A549 (cell line): ENCODE data around the gene EXOC4.

ENCODE experiments used
- CTCF ChIP-seq: fragments of >200 bp; sonication (Bioruptor Twin); formaldehyde crosslinking; IDR thresholded peaks from 3 replicates; pipeline ENCODE4 v1.5.1; 2016
- EHMT2 ChIP-seq: fragments of 200-600 bp; sonication (generic); IDR thresholded peaks from 2 replicates; pipeline ENCODE4 v1.6.1; 2016; ENCODE audit warnings: antibody characterized with exemption, low read depth, mild to moderate bottlenecking, moderate library complexity
- EP300 ChIP-seq, 2 experiments: fragments of >200 bp; sonication (Bioruptor Twin); formaldehyde crosslinking; IDR thresholded peaks; 2 replicates in 1 of 2; 3 replicates in 1 of 2; pipeline ENCODE4 v1.6.1; 2016 to 2017
- HOXB5 ChIP-seq: fragments of 250-450 bp; sonication (Bioruptor Pico); IDR thresholded peaks from 2 replicates; pipeline ENCODE4 v1.5.0; 2020; ENCODE audit warnings: mild to moderate bottlenecking, moderate library complexity
- MAX ChIP-seq: IDR thresholded peaks from 2 replicates; pipeline ENCODE4 v1.6.1; 2012
- MAZ ChIP-seq: fragments of 150-350 bp; IDR thresholded peaks from 2 replicates; pipeline ENCODE4 v1.6.1; 2014; ENCODE audit warnings: antibody characterized with exemption, low read depth, low read length, borderline replicate concordance
- PHF8 ChIP-seq: fragments of 200-600 bp; sonication (generic); IDR thresholded peaks from 2 replicates; pipeline ENCODE4 v1.6.1; 2016; ENCODE audit warnings: low read depth, mild to moderate bottlenecking, antibody characterized with exemption, moderate library complexity, borderline replicate concordance
- POLR2A ChIP-seq: IDR thresholded peaks from 2 replicates; pipeline ENCODE4 v1.6.1; 2012; ENCODE audit warnings: mild to moderate bottlenecking, low read length
- RAD21 ChIP-seq, 2 experiments: fragments of >200 bp in 1 of 2; sonication (Bioruptor Twin) in 1 of 2; formaldehyde crosslinking in 1 of 2; IDR thresholded peaks in 1 of 2; conservative IDR thresholded peaks in 1 of 2; 2 replicates in 1 of 2; 3 replicates in 1 of 2; pipeline ENCODE4 v1.6.1; 2012 to 2018; ENCODE audit warnings: inconsistent platforms in 1 of 2

- no peak for TF ChIP-seq MAZ
- TF ChIP-seq MAX: no peak
- no peak for TF ChIP-seq HOXB5
- TF ChIP-seq PHF8: no peak
- TF ChIP-seq RAD21 (conservative IDR thresholded peaks at IDR 0.05 in 1 of 2, IDR thresholded peaks at IDR 0.05 in 1 of 2): 0 out of 5 replicates have a peak, but pooled peaks of 1 of the 2 experiments have one; percentile 12
- TF ChIP-seq CTCF: no peak; the same call in 1 of the 3 replicates
- no peak for TF ChIP-seq POLR2A
- no peak for TF ChIP-seq EP300 (IDR thresholded peaks at IDR 0.05)
- no peak for TF ChIP-seq EHMT2
These were observed 311.6 kb downstream of the EXOC4 start for GRCh38 chr7:133564484-133564883.
